ENCODE results near the gene RNF20. TPM values are rescaled to one million over a fixed set of nuclear protein-coding genes. Genes with fewer than 3 reads are reported as not detected.

RNF20 gene
- total and polyA plus RNA-seq, 2 of the 4 experiments (the other 2 are of a cell fraction) = 13.7 to 21.3 TPM

GRCh38 chr9:101562966-101563365 is 29.3 kb downstream of the RNF20 start:
- Histone ChIP-seq H3K4me2 (ENCODE audit: low read depth, low read length) (no peak overlapping the region), H3K56ac (ENCODE audit: extremely low read depth, insufficient read depth, low read length) (no peak overlapping the region), H2BK120ac (ENCODE audit: low read depth, low read length) (no peak overlapping the region), H2AFZ (replicated peaks; ENCODE audit: low read length, poor library complexity) (no peak overlapping the region), H2AK5ac (ENCODE audit: low read depth, low read length) (no peak overlapping the region), H4K5ac (ENCODE audit: low read depth, low read length) (no peak overlapping the region), H3K4ac (ENCODE audit: low read depth, low read length) (no peak overlapping the region), H3K14ac (replicated peaks; ENCODE audit: low read depth, low read length) (no peak overlapping the region), H3K27ac (ENCODE audit: insufficient read depth, low read length) (no peak overlapping the region), H2BK20ac (ENCODE audit: low read depth, low read length) (no peak overlapping the region), H4K8ac (ENCODE audit: low read depth in 2 of 2, low read length in 2 of 2) (no peak overlapping the region), H2BK15ac (ENCODE audit: low read depth, low read length) (no peak overlapping the region), H3K4me3 (ENCODE audit: insufficient read depth, low read depth, low read length) (no peak overlapping the region), H3K23ac (ENCODE audit: low read depth, low read length) (no peak overlapping the region), H2AK9ac (replicated peaks; ENCODE audit: low read depth, low read length, poor library complexity) (no peak overlapping the region), H2BK5ac (ENCODE audit: low read depth, low read length, poor library complexity, severe bottlenecking) (no peak overlapping the region), H4K20me1 (ENCODE audit: insufficient read depth, low read length) (no peaks in the 10 kb centered on the region), H3K9me1 (ENCODE audit: insufficient read depth, low read length) (no peaks in the 10 kb centered on the region), H3K36me3 (ENCODE audit: control insufficient read depth, insufficient read depth, low read length) (peaks cover 15% of the 10 kb centered on the region), H3K27me3 (ENCODE audit: control insufficient read depth, insufficient read depth, low read length) (no peaks in the 10 kb centered on the region), H3K9me3 (ENCODE audit: control insufficient read depth, insufficient read depth, low read length) (no peaks in the 10 kb centered on the region), H3K18ac (ENCODE audit: low read depth, low read length) (no peak overlapping the region), H4K91ac (ENCODE audit: insufficient read depth, low read depth, low read length) (no peak overlapping the region), H3K79me1 (ENCODE audit: low read depth in 1 of 2, low read length in 2 of 2) (no peaks in the 10 kb centered on the region; a peak in 1 of 4 replicates), H3K9ac (ENCODE audit: low read depth, low read length) (no peak overlapping the region), H3K4me1 (ENCODE audit: control insufficient read depth, insufficient read depth, low read length) (no peaks in the 10 kb centered on the region)
- intact Hi-C loops (cut with micrococcal nuclease) (no loop called here), dilution Hi-C loops (cut with HindIII; ENCODE audit: low sequenced_read_pairs, unreplicated experiment) (no loop called here), in situ Hi-C loops (cut with MboI; ENCODE audit: low sequenced_read_pairs) (no loop called here)
- ATAC-seq (ENCODE audit: low read depth) (no peak), DNase-seq (no peak)
- CTCF ChIA-PET = interaction anchor here (1.2 kb wide), 1 partner anchor 14 kb away, joined by 3 read pairs; no protein-coding TSS in a partner anchor
- POLR2A ChIA-PET (ENCODE audit: unreplicated experiment) = no interaction called here
- WGBS, 2 experiments (ENCODE audit: extremely low coverage in 2 of 2, insufficient read length in 1 of 2) = no CpG with 5 or more reads among the region's 1 CpG
- no TSS peak for BruUV-seq (replicated peaks)
- TF ChIP-seq RAD21 (IDR thresholded peaks at IDR 0.05; ENCODE audit: low read length) = no peak
- TF ChIP-seq CHD1 (IDR thresholded peaks at IDR 0.05; ENCODE audit: low read depth, low read length) = no peak
- no peak for TF ChIP-seq MAZ (IDR thresholded peaks at IDR 0.05; ENCODE audit: borderline replicate concordance, low read depth, low read length)
- TF ChIP-seq CEBPB (IDR thresholded peaks at IDR 0.05; ENCODE audit: low read depth, low read length) = no peak
- TF ChIP-seq RCOR1 (IDR thresholded peaks at IDR 0.05; ENCODE audit: insufficient replicate concordance, low read length) = no peak
- no peak for TF ChIP-seq ELK1 (IDR thresholded peaks at IDR 0.05; ENCODE audit: borderline replicate concordance, low read depth, low read length)
- no peak for TF ChIP-seq MXI1 (IDR thresholded peaks at IDR 0.05; ENCODE audit: borderline replicate concordance, low read depth, low read length)
- no peak for TF ChIP-seq NFE2L2 (IDR thresholded peaks at IDR 0.05; ENCODE audit: low read depth, low read length)

Measured in IMR-90 (cell line).